IPS-18c (cell line): ENCODE results near the gene MAP3K14.
"Not testable (repeated sequence)": the region's sequence is repeated elsewhere in the genome, so short reads cannot be mapped to it uniquely, and the experiment has no call there.

Source experiments
- H3K4me3 ChIP-seq: 2 replicates; pipeline ENCODE4 v1.7.0; 2013; ENCODE audit warnings: low read depth, mild to moderate bottlenecking, low read length, moderate library complexity; ENCODE audit not compliant: insufficient read depth
- H3K9me3 ChIP-seq: one replicate; pipeline ENCODE4 v1.6.1; 2013; ENCODE audit warnings: mild to moderate bottlenecking, low read length, moderate library complexity; ENCODE audit not compliant: control insufficient read depth, insufficient read depth

Gene MAP3K14

GRCh38 chr17:45316434-45317110 lies at the start of gene MAP3K14:
MAP3K14 (minus strand) TSS chr17:45317020; CDS start chr17:45290745, 26,275 bp downstream.
- H3K9me3 ChIP-seq, result no peaks in the 10 kb centered on the region
- peak within 1 kb of the TSS; percentile 91 for H3K4me3 ChIP-seq

- H3K4me3 ChIP-seq, result no peak overlapping the region
- H3K9me3 ChIP-seq, result no peaks in the 10 kb centered on the region
Measured at GRCh38 chr17:45366049-45366448, 49.2 kb upstream of the MAP3K14 start.

- no peaks in the 10 kb centered on the region for H3K9me3 ChIP-seq
- no peak overlapping the region for H3K4me3 ChIP-seq
Measured at GRCh38 chr17:45364531-45365390, 47.9 kb upstream of the MAP3K14 start.

GRCh38 chr17:45363498-45363897 lies 46.7 kb upstream of the MAP3K14 start:
- Histone ChIP-seq H3K9me3 (no peaks in the 10 kb centered on the region), H3K4me3 (no peak overlapping the region)

- Histone ChIP-seq H3K4me3 (no peak overlapping the region), H3K9me3 (no peaks in the 10 kb centered on the region)
Measured at GRCh38 chr17:45361976-45362375, 45.2 kb upstream of the MAP3K14 start.

- H3K4me3 ChIP-seq, result no peak overlapping the region
Measured at GRCh38 chr17:45361451-45361850, 44.6 kb upstream of the MAP3K14 start.

GRCh38 chr17:45357364-45357997 lies 40.7 kb upstream of the MAP3K14 start:
- Histone ChIP-seq H3K4me3 (no peak overlapping the region), H3K9me3 (no peaks in the 10 kb centered on the region)

More at GRCh38 chr17:45361451-45361850, 44.6 kb upstream of the MAP3K14 start:
- H3K9me3 ChIP-seq, result no peaks in the 10 kb centered on the region

GRCh38 chr17:45355087-45355486 lies 38.3 kb upstream of the MAP3K14 start:
- Histone ChIP-seq H3K4me3 (no peak overlapping the region), H3K9me3 (no peaks in the 10 kb centered on the region)

GRCh38 chr17:45353043-45353442 lies 36.2 kb upstream of the MAP3K14 start:
- H3K4me3 ChIP-seq, result no peak overlapping the region
- H3K9me3 ChIP-seq, result no peaks in the 10 kb centered on the region

GRCh38 chr17:45351831-45352230 lies 35.0 kb upstream of the MAP3K14 start:
- no peak overlapping the region for H3K4me3 ChIP-seq
- no peaks in the 10 kb centered on the region for H3K9me3 ChIP-seq

- H3K9me3 ChIP-seq, result no peaks in the 10 kb centered on the region
- H3K4me3 ChIP-seq, result no peak overlapping the region
Measured at GRCh38 chr17:45347444-45347843, 30.6 kb upstream of the MAP3K14 start.

- no peak overlapping the region for H3K4me3 ChIP-seq
- no peaks in the 10 kb centered on the region for H3K9me3 ChIP-seq
Measured at GRCh38 chr17:45346216-45347015, 29.6 kb upstream of the MAP3K14 start.

GRCh38 chr17:45345554-45346215 lies 28.9 kb upstream of the MAP3K14 start:
- Histone ChIP-seq H3K4me3 (no peak overlapping the region), H3K9me3 (no peaks in the 10 kb centered on the region)

GRCh38 chr17:45345246-45345553 lies 28.4 kb upstream of the MAP3K14 start:
- Histone ChIP-seq H3K4me3 (no peak overlapping the region), H3K9me3 (no peaks in the 10 kb centered on the region)

GRCh38 chr17:45343967-45344664 lies 27.3 kb upstream of the MAP3K14 start:
- not testable (repeated sequence) for H3K9me3 ChIP-seq, H3K4me3 ChIP-seq

GRCh38 chr17:45342871-45343526 lies 26.2 kb upstream of the MAP3K14 start:
- H3K4me3 ChIP-seq, result no peak overlapping the region
- no peaks in the 10 kb centered on the region for H3K9me3 ChIP-seq
